NT2/D1 (cell line): ENCODE measurements around the gene RNF44.
"Not testable (repeated sequence)": the region's sequence is repeated elsewhere in the genome, so short reads cannot be mapped to it uniquely, and the experiment has no call there.

Source experiments
- DNase-seq: peaks from one replicate; pipeline ENCODE4 v3.0.0-alpha.2; 2011; ENCODE audit warnings: low read depth, low spot score
- H3K27me3 ChIP-seq: 2 replicates; pipeline ENCODE4 v1.6.0; 2011; ENCODE audit warnings: mild to moderate bottlenecking; ENCODE audit not compliant: insufficient read length, insufficient read depth
- H3K36me3 ChIP-seq: 2 replicates; pipeline ENCODE4 v1.6.1; 2011; ENCODE audit warnings: mild to moderate bottlenecking, low read length, mixed read lengths; ENCODE audit not compliant: insufficient read depth, insufficient read length
- H3K4me1 ChIP-seq: 2 replicates; pipeline ENCODE4 v1.5.1; 2011; ENCODE audit not compliant: insufficient read depth, insufficient read length
- H3K4me3 ChIP-seq: 2 replicates; pipeline ENCODE4 v1.5.1; 2011; ENCODE audit warnings: low read depth; ENCODE audit not compliant: insufficient read length
- H3K9ac ChIP-seq: 2 replicates; pipeline ENCODE4 v1.6.0; 2011; ENCODE audit warnings: low read depth; ENCODE audit not compliant: insufficient read length
- H3K9me3 ChIP-seq: 2 replicates; pipeline ENCODE4 v1.5.1; 2011; ENCODE audit warnings: mild to moderate bottlenecking, low read length; ENCODE audit not compliant: insufficient read depth
- SUZ12 ChIP-seq: IDR thresholded peaks from 2 replicates; pipeline ENCODE4 v1.6.1; 2011; ENCODE audit not compliant: insufficient read length, insufficient read depth; ENCODE audit errors: extremely low read depth
- YY1 ChIP-seq: IDR thresholded peaks from 2 replicates; pipeline ENCODE4 v1.6.1; 2011; ENCODE audit not compliant: insufficient read length, insufficient read depth
- ZNF274 ChIP-seq: IDR thresholded peaks from 2 replicates; pipeline ENCODE4 v1.6.1; 2011; ENCODE audit warnings: mild to moderate bottlenecking, low read depth, low read length

Gene RNF44

DNA sequence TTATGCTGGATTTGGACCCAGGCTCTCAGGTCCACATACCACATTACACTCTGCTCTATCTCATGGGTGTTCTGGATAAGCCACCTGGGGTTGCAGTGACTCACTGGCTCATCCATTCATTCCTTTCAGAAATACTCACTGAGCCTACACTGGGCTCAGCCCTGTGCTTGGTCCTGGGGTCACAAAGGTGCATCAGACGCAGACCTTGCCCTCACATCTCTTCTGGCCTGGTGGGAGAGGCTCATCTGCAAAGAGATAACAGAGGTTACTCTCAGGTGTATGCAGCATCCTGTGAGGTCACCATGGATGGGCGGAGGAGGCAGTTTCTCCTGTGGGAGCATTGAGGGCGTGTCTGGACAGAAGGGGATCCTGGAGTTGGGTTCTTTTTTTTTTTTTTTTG, 24.1 kb upstream of the RNF44 start:
- TF ChIP-seq SUZ12 (no peak), YY1 (no peak), ZNF274 (no peak)
- H3K9ac ChIP-seq, result no peak overlapping the region

DNA sequence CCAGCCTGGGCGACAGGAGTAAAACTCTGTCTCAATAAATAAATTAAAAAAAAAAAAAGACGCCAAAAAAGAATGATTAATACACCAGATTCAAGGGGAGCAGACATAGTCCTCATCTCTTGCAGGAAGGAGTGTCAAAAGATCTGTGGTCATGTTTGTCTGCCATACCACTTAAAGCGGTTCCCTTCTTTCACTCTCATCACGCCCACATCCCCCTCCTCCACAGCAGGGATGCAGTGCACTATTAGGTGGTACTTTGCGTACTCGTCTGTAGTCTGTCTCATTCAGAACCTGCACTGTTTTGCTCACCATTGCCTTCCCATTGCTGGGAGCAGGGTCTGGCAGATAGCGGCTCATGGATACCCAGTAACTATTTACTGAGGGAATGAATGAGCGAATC, 23.2 kb upstream of the RNF44 start:
- TF ChIP-seq ZNF274, result no peak
- no peak for TF ChIP-seq YY1
- TF ChIP-seq SUZ12, result no peak
- no peak overlapping the region for H3K4me3 ChIP-seq
- no peaks in the 10 kb centered on the region for H3K9me3 ChIP-seq
- H3K9ac ChIP-seq, result no peak overlapping the region
- H3K27me3 ChIP-seq, result no peaks in the 10 kb centered on the region
- no peaks in the 10 kb centered on the region for H3K36me3 ChIP-seq
- no peak for DNase-seq
- H3K4me1 ChIP-seq, result no peaks in the 10 kb centered on the region

More for the DNA sequence above, 24.1 kb upstream of the RNF44 start:
- no peak for DNase-seq
- Histone ChIP-seq H3K4me3 (no peak overlapping the region), H3K9me3 (no peaks in the 10 kb centered on the region), H3K4me1 (no peaks in the 10 kb centered on the region), H3K27me3 (no peaks in the 10 kb centered on the region), H3K36me3 (no peaks in the 10 kb centered on the region)

DNA sequence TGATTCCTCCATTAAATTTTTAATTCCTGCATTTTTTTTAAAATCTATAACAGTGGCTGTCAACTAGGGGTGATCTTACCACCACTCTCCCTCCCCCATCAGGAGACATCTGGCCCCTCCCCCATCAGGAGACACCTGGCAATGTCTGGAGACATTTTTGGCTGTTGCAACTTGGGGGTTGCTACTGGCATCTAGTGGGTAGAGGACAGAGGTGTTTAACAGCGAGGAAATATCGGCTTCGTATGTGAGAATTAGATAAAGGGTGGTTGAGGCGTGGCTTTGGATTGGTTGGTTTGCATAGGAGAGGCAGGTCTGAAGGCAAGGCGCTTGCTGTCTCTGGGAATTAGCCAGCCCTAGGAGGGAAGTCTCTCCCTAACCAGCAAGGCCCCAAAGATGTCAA, 22.5 kb upstream of the RNF44 start:
- Histone ChIP-seq H3K9me3 (no peaks in the 10 kb centered on the region), H3K4me1 (peaks cover 4% of the 10 kb centered on the region), H3K36me3 (no peaks in the 10 kb centered on the region), H3K27me3 (no peaks in the 10 kb centered on the region), H3K9ac (no peak overlapping the region), H3K4me3 (no peak overlapping the region)
- no peak for DNase-seq
- no peak for TF ChIP-seq YY1
- no peak for TF ChIP-seq SUZ12
- no peak for TF ChIP-seq ZNF274

DNA sequence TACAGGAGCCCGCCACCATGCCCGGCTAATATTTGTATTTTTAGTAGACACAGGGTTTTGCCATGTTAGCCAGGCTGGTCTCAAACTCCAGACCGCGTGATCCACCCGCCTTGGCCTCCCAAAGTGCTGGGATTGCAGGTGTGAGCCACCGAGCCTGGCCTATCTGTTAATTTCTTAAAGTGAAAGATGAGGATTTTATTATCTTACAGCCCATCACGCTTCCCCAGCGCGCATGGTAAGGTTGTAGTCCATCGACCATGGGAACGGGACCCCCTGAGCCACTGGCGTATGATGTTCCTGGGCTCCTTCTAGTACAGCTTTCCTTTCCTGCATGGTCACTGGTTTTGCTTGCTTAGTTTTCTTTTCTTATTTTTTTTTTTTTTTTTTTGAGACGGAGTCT, 20.6 kb upstream of the RNF44 start:
- H3K4me1 ChIP-seq, result peaks cover 11% of the 10 kb centered on the region
- no peak for TF ChIP-seq SUZ12
- TF ChIP-seq YY1, result no peak
- no peak for TF ChIP-seq ZNF274
- H3K9me3 ChIP-seq, result no peaks in the 10 kb centered on the region

DNA sequence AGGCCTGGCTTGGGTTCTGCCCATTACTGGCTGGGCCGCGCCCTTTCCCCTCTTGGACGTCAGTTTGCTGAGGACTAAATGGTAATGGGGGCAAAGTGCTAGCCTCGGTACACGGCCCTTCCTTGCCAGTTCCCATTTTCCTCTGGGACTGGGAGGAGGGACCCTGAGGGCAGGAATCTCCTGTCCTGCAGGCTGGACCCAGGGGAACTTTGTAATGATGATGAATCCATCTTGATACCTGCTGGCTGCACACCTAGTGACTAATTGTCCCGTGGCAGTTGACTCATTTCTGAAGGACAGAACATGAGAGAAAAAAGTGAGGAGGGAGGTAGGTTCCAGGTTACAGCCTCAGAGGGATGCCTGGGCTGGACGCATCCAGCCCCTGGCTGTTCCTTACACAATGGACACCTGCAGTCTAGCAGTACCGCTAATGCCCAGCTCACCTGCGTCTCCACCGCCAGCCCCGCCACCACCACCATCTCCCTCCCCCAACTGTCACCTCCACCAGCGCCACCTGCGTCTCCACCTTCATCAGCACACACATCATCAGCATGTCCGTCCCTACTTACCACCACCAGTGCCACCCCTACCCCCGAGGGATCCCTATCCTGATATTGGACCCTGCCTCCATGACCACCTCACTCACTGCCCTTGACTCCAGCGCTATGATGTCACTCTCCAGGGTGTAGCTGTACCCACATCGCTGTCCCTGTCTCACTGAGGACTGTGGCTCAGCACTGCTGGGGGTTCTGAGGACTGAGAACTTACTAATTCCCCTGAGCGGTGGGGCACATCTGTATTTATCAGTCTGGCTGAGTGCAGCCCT, 16.3 kb upstream of the RNF44 start:
- DNase-seq, result no peak

More for the DNA sequence above, 20.6 kb upstream of the RNF44 start:
- H3K4me3 ChIP-seq, result no peak overlapping the region
- no peak for DNase-seq
- H3K36me3 ChIP-seq, result no peaks in the 10 kb centered on the region
- no peaks in the 10 kb centered on the region for H3K27me3 ChIP-seq
- no peak overlapping the region for H3K9ac ChIP-seq

DNA sequence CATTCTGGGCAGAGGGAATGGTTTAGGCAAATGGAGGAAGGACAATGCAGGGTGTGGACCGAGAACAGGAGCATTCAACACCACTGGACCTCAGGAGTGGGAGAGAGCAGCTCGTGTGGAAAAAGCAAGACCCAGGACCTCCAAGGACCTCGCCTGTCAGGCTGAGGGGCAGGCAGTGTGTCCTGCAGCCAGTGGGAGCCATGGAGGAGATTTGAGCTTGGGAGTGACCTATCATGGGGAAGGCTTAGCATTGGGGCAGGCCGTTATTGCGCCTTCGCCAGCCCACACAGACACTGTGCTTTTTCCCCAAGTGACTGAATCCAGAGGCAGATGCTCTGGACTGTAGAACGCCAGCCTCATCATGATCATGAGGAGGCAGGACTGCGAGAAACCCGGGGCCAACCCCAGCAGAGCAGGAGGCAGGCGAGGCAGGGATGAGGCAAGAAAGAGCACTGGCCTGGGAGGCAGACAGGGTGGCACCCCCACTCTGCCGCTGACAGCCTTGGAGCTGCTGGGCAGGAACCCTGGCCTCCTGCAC, 15.2 kb upstream of the RNF44 start:
- Histone ChIP-seq H3K4me1 (peaks cover 13% of the 10 kb centered on the region), H3K9me3 (no peaks in the 10 kb centered on the region), H3K9ac (no peak overlapping the region), H3K4me3 (no peak overlapping the region), H3K36me3 (no peaks in the 10 kb centered on the region), H3K27me3 (no peaks in the 10 kb centered on the region)
- no peak for TF ChIP-seq ZNF274
- TF ChIP-seq YY1, result no peak
- TF ChIP-seq SUZ12, result no peak
- no peak for DNase-seq

More for the DNA sequence above, 16.3 kb upstream of the RNF44 start:
- H3K4me1 ChIP-seq, result peaks cover 13% of the 10 kb centered on the region
- H3K9ac ChIP-seq, result no peak overlapping the region
- no peaks in the 10 kb centered on the region for H3K9me3 ChIP-seq
- H3K27me3 ChIP-seq, result no peaks in the 10 kb centered on the region
- no peak overlapping the region for H3K4me3 ChIP-seq
- no peak for TF ChIP-seq ZNF274
- TF ChIP-seq SUZ12, result no peak
- no peak for TF ChIP-seq YY1
- no peaks in the 10 kb centered on the region for H3K36me3 ChIP-seq

DNA sequence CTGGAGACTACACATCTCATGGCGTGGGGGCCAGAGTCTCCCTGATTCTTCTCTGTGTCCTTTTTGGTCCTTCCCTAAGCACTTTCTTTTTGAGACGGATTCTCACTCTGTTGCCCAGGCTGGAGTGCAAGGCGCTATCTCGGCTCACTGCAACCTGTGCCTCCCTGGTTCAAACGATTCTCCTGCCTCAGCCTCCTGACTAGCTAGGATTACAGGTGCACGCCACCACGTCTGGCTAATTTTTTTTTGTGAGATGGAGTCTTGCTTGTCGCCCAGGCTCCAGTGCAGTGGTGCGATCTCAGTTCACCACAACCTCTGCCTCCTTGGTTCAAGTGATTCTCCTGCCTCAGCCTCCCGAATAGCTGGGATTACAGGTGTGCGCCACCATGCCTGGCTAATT, 13.7 kb upstream of the RNF44 start:
- not testable (repeated sequence) for H3K27me3 ChIP-seq, H3K9ac ChIP-seq, DNase-seq, H3K9me3 ChIP-seq, H3K36me3 ChIP-seq, H3K4me3 ChIP-seq
- peaks cover 13% of the 10 kb centered on the region for H3K4me1 ChIP-seq

DNA sequence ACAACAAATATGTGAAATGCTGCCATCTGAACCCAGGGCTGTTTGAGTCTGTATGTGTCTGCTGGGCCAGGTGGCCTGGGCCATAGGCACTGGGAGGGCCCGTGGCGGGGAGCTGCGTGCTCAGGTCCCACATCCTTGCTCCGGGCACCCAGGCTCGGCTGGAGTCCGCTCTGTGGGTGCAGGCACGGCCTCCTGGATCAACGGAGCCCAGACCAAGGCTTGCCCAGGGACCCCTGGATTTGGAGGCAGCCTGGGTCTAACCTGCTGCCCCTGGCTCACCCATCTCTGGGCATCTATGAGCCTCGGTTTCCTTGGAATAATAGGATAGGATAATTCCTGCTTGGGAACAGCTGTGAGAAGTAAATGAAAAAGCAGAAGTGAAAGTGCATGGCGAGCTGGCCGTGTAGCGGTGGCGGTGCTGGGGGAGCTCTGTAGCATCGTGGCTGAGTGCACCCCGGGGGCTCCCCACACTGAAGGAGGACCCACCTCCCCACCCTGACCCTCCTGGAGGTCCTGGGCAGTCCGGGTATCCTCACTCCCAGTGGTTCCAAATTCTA, 13.2 kb upstream of the RNF44 start:
- peaks cover 17% of the 10 kb centered on the region for H3K4me1 ChIP-seq
- no peak for DNase-seq
- H3K9ac ChIP-seq, result no peak overlapping the region
- no peak overlapping the region for H3K4me3 ChIP-seq
- TF ChIP-seq YY1 (no peak), SUZ12 (no peak), ZNF274 (no peak)
- no peaks in the 10 kb centered on the region for H3K9me3 ChIP-seq
- no peaks in the 10 kb centered on the region for H3K27me3 ChIP-seq
- H3K36me3 ChIP-seq, result no peaks in the 10 kb centered on the region
